SHP77 (cell line): ENCODE results near the gene GPR161.

ENCODE experiments used
- DNase-seq, 2 experiments: peaks; one replicate each; lab custom pipeline; 2025; lab: John Stamatoyannopoulos, UW

GPR161 gene

DNA sequence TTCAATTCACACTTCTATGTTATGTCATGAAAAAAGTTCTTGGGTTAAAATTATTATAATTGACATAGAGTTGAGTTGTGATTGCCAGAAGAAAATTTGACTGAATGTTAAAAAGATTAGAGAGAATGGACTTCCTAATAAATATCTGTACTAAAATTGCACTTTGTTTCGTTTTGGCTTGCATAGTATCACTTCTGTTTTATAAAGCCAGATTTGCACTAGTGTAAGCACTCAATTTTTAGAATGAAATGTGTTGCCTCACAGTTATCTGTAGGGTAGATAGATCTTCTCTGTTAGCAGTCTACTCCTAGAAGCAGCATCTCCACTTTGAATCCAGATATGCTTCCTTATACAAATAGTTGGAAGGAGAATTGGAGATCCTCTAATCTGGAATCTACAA is 104.7 kb downstream of the GPR161 start:
- DNase-seq, result no peak

DNA sequence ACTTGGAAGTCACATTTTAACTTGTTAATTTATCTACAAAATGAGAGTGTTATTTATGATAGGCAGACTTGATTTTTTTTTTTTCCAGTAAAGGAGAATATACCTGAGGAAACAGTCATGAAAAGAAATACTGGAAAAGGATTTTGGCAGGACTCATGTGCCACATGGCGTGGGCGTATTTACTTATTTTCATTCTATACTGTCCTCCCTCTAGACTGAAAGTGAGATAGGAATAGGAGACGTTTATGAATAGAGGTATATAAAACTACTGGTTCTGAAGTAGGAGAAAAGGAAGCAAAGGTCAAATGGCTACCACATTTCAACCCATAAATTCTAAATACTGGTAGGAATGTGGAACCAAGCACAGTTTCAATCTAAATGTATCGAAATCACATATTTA is 105.1 kb downstream of the GPR161 start:
- DNase-seq, result no peak

DNA sequence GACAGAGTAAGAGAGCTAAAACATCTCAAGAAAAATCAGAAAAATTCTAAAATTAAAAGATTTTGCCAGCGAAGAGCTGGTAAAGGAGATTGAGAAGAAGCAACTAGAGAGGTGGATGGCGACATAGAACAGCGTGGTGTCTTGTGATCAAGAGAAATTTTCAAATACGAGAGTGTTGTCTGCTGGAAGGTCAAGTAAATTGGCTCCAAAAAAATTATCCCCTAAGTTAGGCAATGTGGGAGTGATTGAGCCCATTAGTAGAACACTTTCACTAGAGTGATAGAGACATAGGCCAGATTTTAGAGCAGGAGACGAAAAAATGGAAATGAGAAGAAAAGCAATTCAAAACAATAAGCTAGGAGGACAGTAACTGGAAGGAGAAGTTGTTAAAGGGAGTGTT is 105.5 kb downstream of the GPR161 start:
- no peak for DNase-seq
